Breast epithelium (tissue), 3 donors: ENCODE results near the gene NBEAL1.
"Not testable (repeated sequence)": the region's sequence is repeated elsewhere in the genome, so short reads cannot be mapped to it uniquely, and the experiment has no call there.

Source experiments
- POLR2A ChIP-seq: fragments of 450-650 bp; IDR thresholded peaks from one replicate; pipeline ENCODE4 v1.6.1; 2016; ENCODE audit warnings: antibody characterized with exemption, mild to moderate bottlenecking, moderate library complexity
- POLR2AphosphoS5 ChIP-seq, 3 donors: sonication (generic); formaldehyde crosslinking; IDR thresholded peaks; one replicate each; pipeline ENCODE4 v1.6.1; 2017; ENCODE audit warnings: antibody characterized with exemption in 3 of 3
- TF ChIP-seq, protein P1 (sequence below), 3 donors: fragments of 450-650 bp; IDR thresholded peaks; one replicate each; pipeline ENCODE4 v1.5.1; 2016 to 2017; ENCODE audit warnings: antibody characterized with exemption in 3 of 3, mild to moderate bottlenecking in 3 of 3, moderate library complexity in 3 of 3

DNA sequence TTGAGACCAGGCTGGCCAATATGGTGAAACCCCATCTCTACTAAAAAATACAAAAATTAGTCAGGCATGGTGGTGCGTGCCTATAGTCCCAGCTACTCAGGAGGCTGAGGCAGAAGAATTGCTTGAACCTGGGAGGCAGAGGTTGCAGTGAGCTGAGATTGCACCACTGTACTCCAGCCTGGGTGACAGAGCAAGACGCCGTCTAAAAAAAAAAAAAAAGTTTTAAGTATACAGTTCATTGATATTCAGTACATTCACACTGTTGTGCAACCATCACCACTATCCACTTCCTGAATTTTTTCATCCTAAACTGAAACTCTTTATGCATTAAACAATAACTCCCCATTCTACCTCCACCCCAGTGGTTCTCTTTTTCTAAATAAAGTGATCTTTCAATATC, 17.6 kb upstream of the NBEAL1 start:
- TF ChIP-seq, protein P1, sequence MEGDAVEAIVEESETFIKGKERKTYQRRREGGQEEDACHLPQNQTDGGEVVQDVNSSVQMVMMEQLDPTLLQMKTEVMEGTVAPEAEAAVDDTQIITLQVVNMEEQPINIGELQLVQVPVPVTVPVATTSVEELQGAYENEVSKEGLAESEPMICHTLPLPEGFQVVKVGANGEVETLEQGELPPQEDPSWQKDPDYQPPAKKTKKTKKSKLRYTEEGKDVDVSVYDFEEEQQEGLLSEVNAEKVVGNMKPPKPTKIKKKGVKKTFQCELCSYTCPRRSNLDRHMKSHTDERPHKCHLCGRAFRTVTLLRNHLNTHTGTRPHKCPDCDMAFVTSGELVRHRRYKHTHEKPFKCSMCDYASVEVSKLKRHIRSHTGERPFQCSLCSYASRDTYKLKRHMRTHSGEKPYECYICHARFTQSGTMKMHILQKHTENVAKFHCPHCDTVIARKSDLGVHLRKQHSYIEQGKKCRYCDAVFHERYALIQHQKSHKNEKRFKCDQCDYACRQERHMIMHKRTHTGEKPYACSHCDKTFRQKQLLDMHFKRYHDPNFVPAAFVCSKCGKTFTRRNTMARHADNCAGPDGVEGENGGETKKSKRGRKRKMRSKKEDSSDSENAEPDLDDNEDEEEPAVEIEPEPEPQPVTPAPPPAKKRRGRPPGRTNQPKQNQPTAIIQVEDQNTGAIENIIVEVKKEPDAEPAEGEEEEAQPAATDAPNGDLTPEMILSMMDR (IDR thresholded peaks at IDR 0.05): not testable (repeated sequence)
- TF ChIP-seq POLR2A; POLR2AphosphoS5 (IDR thresholded peaks at IDR 0.05): not testable (repeated sequence)
